Measurements from ENCODE around the gene PRDX1.

Gene PRDX1

GRCh38 chr1:45552331-45552730, 30.6 kb upstream of the PRDX1 start:
- Histone ChIP-seq H3K36me3 (ENCODE audit: control insufficient read depth, insufficient read depth, low read length) (peaks cover 12% of the 10 kb centered on the region), H3K4me3 (ENCODE audit: insufficient read depth, low read depth, low read length) (no peak overlapping the region), H3K27ac (ENCODE audit: insufficient read depth, low read depth, low read length, poor library complexity, severe bottlenecking) (no peak overlapping the region), H3K27me3 (ENCODE audit: control insufficient read depth, insufficient read depth, low read length, poor library complexity, severe bottlenecking) (no peaks in the 10 kb centered on the region), H3K9me3 (ENCODE audit: control insufficient read depth, low read length) (no peaks in the 10 kb centered on the region), H3K4me1 (ENCODE audit: control insufficient read depth, insufficient read depth, low read length) (no peaks in the 10 kb centered on the region)
- WGBS, 2 experiments: 92 to 97% methylated on average over 1 of the region's 1 CpG

DNA sequence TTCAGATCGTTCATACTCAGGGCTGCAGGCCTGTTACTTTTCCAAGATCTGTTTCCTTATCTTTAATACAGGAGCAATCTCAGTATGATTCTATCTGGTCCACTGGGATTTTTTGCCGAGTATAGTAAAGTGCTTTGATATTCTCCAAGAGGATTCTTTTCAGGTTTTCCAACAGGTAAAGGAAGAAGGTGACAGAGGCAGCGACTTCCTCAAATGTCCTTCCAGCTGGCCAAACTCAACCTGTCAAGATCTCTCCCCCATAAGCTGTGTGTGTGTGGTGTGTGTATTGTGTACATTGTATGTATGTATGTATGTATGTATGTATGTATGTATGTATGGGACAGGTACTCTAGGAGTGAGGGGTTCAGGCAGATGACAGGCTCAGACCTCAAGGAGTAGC, 30.0 kb upstream of the PRDX1 start:
- Histone ChIP-seq H3K4me3 (ENCODE audit: insufficient read depth, low read depth, low read length) (peak overlapping the region; percentile 50), H3K4me1 (ENCODE audit: control insufficient read depth, insufficient read depth, low read length) (no peaks in the 10 kb centered on the region), H3K36me3 (ENCODE audit: control insufficient read depth, insufficient read depth, low read length) (peaks cover 12% of the 10 kb centered on the region), H3K9me3 (ENCODE audit: control insufficient read depth, low read length) (no peaks in the 10 kb centered on the region), H3K27me3 (ENCODE audit: control insufficient read depth, insufficient read depth, low read length, poor library complexity, severe bottlenecking) (no peaks in the 10 kb centered on the region), H3K27ac (ENCODE audit: insufficient read depth, low read depth, low read length, poor library complexity, severe bottlenecking) (no peak overlapping the region)
- WGBS, 2 experiments: 40 to 50% methylated on average over 3 of the region's 3 CpGs

- H3K9me3 ChIP-seq (ENCODE audit: control insufficient read depth, low read length): no peaks in the 10 kb centered on the region
- peaks cover 12% of the 10 kb centered on the region for H3K36me3 ChIP-seq (ENCODE audit: control insufficient read depth, insufficient read depth, low read length)
- H3K4me3 ChIP-seq (ENCODE audit: insufficient read depth, low read depth, low read length): peak within 1 kb of the TSS; percentile 50
- WGBS, 2 experiments: 6 to 7% methylated on average over 47 of the region's 47 CpGs
- H3K4me1 ChIP-seq (ENCODE audit: control insufficient read depth, insufficient read depth, low read length): no peaks in the 10 kb centered on the region
- H3K27ac ChIP-seq (ENCODE audit: insufficient read depth, low read depth, low read length, poor library complexity, severe bottlenecking): peak within 1 kb of the TSS; percentile 70
- no peaks in the 10 kb centered on the region for H3K27me3 ChIP-seq (ENCODE audit: control insufficient read depth, insufficient read depth, low read length, poor library complexity, severe bottlenecking)
Measured at GRCh38 chr1:45550401-45551351, 29.0 kb upstream of the PRDX1 start, which contains the start of gene AKR1A1. TSS of gene AKR1A1 (plus strand) at chr1:45550826. CDS start at chr1:45561795, 10,969 bp downstream.

DNA sequence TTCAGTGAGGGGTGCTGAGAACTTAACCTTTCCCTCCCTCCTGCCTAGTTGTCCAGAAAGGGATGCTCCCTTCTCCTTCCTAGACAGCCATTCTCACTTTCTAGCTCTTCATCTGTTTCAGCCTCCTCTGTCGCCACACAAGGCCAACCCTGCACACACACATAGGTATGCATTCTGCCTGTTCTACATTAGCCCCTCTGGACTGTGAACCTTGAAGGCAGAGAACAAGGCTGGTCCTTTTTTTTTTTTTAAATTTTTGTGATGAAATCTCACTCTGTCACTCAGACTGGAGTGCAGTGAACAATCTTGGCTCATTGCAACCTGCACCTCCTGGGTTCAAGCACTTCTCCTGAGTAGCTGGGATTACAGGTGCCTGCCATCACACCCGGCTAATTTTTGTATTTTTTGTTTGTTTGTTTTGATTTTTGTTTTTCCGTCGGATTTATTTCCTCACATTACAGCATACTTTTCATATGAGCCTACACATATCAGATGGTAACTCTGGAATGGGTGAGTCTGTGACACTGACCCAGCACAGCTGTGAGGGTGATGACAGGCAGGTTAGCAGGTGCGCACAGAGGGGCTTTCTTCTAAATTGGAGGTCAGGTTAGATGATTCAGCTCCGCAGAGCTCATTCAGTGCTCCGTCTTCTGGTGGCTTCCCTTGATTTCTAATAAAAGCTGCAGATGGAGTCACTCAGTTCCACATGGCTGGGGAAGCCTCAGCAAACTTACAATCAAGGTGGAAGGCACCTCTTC, 24.0 kb upstream of the PRDX1 start:
- Histone ChIP-seq H3K27ac (ENCODE audit: insufficient read depth, low read depth, low read length, poor library complexity, severe bottlenecking) (no peak overlapping the region), H3K4me1 (ENCODE audit: control insufficient read depth, insufficient read depth, low read length) (no peaks in the 10 kb centered on the region), H3K36me3 (ENCODE audit: control insufficient read depth, insufficient read depth, low read length) (no peaks in the 10 kb centered on the region), H3K4me3 (ENCODE audit: insufficient read depth, low read depth, low read length) (no peak overlapping the region), H3K9me3 (ENCODE audit: control insufficient read depth, low read length) (no peaks in the 10 kb centered on the region), H3K27me3 (ENCODE audit: control insufficient read depth, insufficient read depth, low read length, poor library complexity, severe bottlenecking) (peaks cover 3% of the 10 kb centered on the region)
- 92 to 96% methylated on average over 4 to 5 of the region's 7 CpGs for WGBS, 2 experiments

DNA sequence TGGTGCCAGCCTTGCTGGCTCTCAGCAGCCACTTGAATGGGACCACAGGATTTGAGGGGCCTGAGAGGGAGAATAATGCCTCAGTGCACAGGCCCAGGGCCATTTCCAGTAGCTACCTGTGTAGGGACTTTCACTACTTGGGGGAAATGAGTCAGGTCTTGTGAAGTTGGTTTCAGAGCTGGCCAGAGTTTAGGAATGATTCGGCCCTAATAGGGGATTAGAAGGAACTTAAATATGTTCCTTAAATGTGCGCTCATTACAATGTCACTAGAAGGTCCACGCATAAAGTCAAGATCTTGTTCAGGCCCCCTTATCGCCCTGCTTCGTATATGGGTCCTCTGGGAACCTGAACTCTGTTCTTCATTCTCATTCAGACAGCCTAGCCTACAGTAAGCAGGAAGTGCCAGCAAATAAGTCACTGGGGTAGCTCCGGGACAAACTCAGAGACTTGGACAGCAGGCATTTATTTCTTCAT, 23.4 kb upstream of the PRDX1 start:
- Histone ChIP-seq H3K36me3 (ENCODE audit: control insufficient read depth, insufficient read depth, low read length) (no peaks in the 10 kb centered on the region), H3K27ac (ENCODE audit: insufficient read depth, low read depth, low read length, poor library complexity, severe bottlenecking) (no peak overlapping the region), H3K4me3 (ENCODE audit: insufficient read depth, low read depth, low read length) (no peak overlapping the region), H3K27me3 (ENCODE audit: control insufficient read depth, insufficient read depth, low read length, poor library complexity, severe bottlenecking) (peaks cover 3% of the 10 kb centered on the region), H3K4me1 (ENCODE audit: control insufficient read depth, insufficient read depth, low read length) (no peaks in the 10 kb centered on the region), H3K9me3 (ENCODE audit: control insufficient read depth, low read length) (no peaks in the 10 kb centered on the region)
- WGBS, 2 experiments: 75 to 77% methylated on average over 6 of the region's 6 CpGs

GRCh38 chr1:45544530-45544929, 22.8 kb upstream of the PRDX1 start:
- no peaks in the 10 kb centered on the region for H3K36me3 ChIP-seq (ENCODE audit: control insufficient read depth, insufficient read depth, low read length)
- no peak overlapping the region for H3K27ac ChIP-seq (ENCODE audit: insufficient read depth, low read depth, low read length, poor library complexity, severe bottlenecking)
- H3K27me3 ChIP-seq (ENCODE audit: control insufficient read depth, insufficient read depth, low read length, poor library complexity, severe bottlenecking): peaks cover 3% of the 10 kb centered on the region
- H3K4me1 ChIP-seq (ENCODE audit: control insufficient read depth, insufficient read depth, low read length): no peaks in the 10 kb centered on the region
- H3K4me3 ChIP-seq (ENCODE audit: insufficient read depth, low read depth, low read length): no peak overlapping the region
- 81 to 88% methylated on average over 4 of the region's 4 CpGs for WGBS, 2 experiments
- no peaks in the 10 kb centered on the region for H3K9me3 ChIP-seq (ENCODE audit: control insufficient read depth, low read length)

- H3K4me1 ChIP-seq (ENCODE audit: control insufficient read depth, insufficient read depth, low read length): no peaks in the 10 kb centered on the region
- H3K9me3 ChIP-seq (ENCODE audit: control insufficient read depth, low read length): no peaks in the 10 kb centered on the region
- no peak overlapping the region for H3K4me3 ChIP-seq (ENCODE audit: insufficient read depth, low read depth, low read length)
- no peaks in the 10 kb centered on the region for H3K36me3 ChIP-seq (ENCODE audit: control insufficient read depth, insufficient read depth, low read length)
- WGBS, 2 experiments: 84 to 87% methylated on average over 8 of the region's 8 CpGs
- no peak overlapping the region for H3K27ac ChIP-seq (ENCODE audit: insufficient read depth, low read depth, low read length, poor library complexity, severe bottlenecking)
- H3K27me3 ChIP-seq (ENCODE audit: control insufficient read depth, insufficient read depth, low read length, poor library complexity, severe bottlenecking): peaks cover 3% of the 10 kb centered on the region
Measured at GRCh38 chr1:45543581-45544417, 22.1 kb upstream of the PRDX1 start.

GRCh38 chr1:45542591-45542990, 20.9 kb upstream of the PRDX1 start:
- H3K4me3 ChIP-seq (ENCODE audit: insufficient read depth, low read depth, low read length): no peak overlapping the region
- H3K27me3 ChIP-seq (ENCODE audit: control insufficient read depth, insufficient read depth, low read length, poor library complexity, severe bottlenecking): peaks cover 3% of the 10 kb centered on the region
- no peaks in the 10 kb centered on the region for H3K4me1 ChIP-seq (ENCODE audit: control insufficient read depth, insufficient read depth, low read length)
- H3K36me3 ChIP-seq (ENCODE audit: control insufficient read depth, insufficient read depth, low read length): no peaks in the 10 kb centered on the region
- WGBS, 2 experiments: 90 to 91% methylated on average over 4 of the region's 4 CpGs
- no peak overlapping the region for H3K27ac ChIP-seq (ENCODE audit: insufficient read depth, low read depth, low read length, poor library complexity, severe bottlenecking)
- no peaks in the 10 kb centered on the region for H3K9me3 ChIP-seq (ENCODE audit: control insufficient read depth, low read length)

DNA sequence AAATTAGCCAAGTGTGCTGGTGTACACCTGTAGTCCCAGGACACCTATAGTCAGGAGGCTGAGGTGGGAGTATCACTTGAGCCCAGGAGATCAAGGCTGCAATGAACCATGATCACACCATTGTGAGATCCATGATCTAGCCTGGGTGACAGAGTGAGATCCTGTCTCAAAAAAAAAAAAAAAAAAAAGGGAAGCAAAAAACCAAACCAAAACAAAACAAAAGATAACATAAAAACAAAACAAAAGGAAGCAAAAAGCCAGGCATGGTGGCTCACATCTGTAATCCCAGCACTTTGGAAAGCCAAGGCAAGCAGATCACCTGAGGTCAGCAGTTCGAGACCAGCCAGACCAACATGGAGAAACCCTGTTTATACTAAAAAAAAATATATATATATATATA, 19.5 kb upstream of the PRDX1 start:
- Histone ChIP-seq H3K36me3 (ENCODE audit: control insufficient read depth, insufficient read depth, low read length) (no peaks in the 10 kb centered on the region), H3K4me3 (ENCODE audit: insufficient read depth, low read depth, low read length) (no peak overlapping the region), H3K9me3 (ENCODE audit: control insufficient read depth, low read length) (no peaks in the 10 kb centered on the region), H3K27ac (ENCODE audit: insufficient read depth, low read depth, low read length, poor library complexity, severe bottlenecking) (no peak overlapping the region), H3K4me1 (ENCODE audit: control insufficient read depth, insufficient read depth, low read length) (no peaks in the 10 kb centered on the region), H3K27me3 (ENCODE audit: control insufficient read depth, insufficient read depth, low read length, poor library complexity, severe bottlenecking) (peaks cover 3% of the 10 kb centered on the region)
- 90% methylated on average over 1 of the region's 1 CpG; no CpG with 5 or more reads in 1 of the 2 experiments for WGBS, 2 experiments

Data from ectodermal cell (in vitro differentiated cells).